Ectodermal cell (in vitro differentiated cells): ENCODE measurements around the gene ACAP3.

ENCODE experiments used
- H3K27ac ChIP-seq: 2 replicates; pipeline ENCODE4 v1.7.0; 2013; ENCODE audit warnings: mild to moderate bottlenecking, low read depth, low read length; ENCODE audit not compliant: insufficient read depth, poor library complexity, severe bottlenecking
- H3K27me3 ChIP-seq: 2 replicates; pipeline ENCODE4 v1.7.0; 2013; ENCODE audit warnings: mild to moderate bottlenecking, low read length; ENCODE audit not compliant: insufficient read depth, control insufficient read depth, poor library complexity, severe bottlenecking
- H3K36me3 ChIP-seq: one replicate; pipeline ENCODE4 v1.7.0; 2013; ENCODE audit warnings: low read length; ENCODE audit not compliant: control insufficient read depth, insufficient read depth
- H3K4me1 ChIP-seq: one replicate; pipeline ENCODE4 v1.7.0; 2013; ENCODE audit warnings: low read length; ENCODE audit not compliant: control insufficient read depth, insufficient read depth
- H3K4me3 ChIP-seq: 2 replicates; pipeline ENCODE4 v1.7.0; 2013; ENCODE audit warnings: low read depth, low read length, control low read depth; ENCODE audit not compliant: insufficient read depth
- H3K9me3 ChIP-seq: 2 replicates; pipeline ENCODE4 v1.7.0; 2013; ENCODE audit warnings: mild to moderate bottlenecking, low read length, moderate library complexity; ENCODE audit not compliant: control insufficient read depth
- WGBS, 2 experiments: methylation state at CpG; one replicate each; pipeline ENCODE4 v1.1.7; 2013; ENCODE audit warnings: missing lambda C conversion rate in 2 of 2; 5-methylcytosine and 5-hydroxymethylcytosine counted together

Gene ACAP3

GRCh38 chr1:1291548-1292441, 15.9 kb downstream of the ACAP3 start:
- H3K36me3 ChIP-seq = no peaks in the 10 kb centered on the region
- H3K27ac ChIP-seq = no peak overlapping the region
- no peak overlapping the region for H3K4me3 ChIP-seq
- 64 to 65% methylated on average over 45 of the region's 45 CpGs for WGBS, 2 experiments
- no peaks in the 10 kb centered on the region for H3K9me3 ChIP-seq
- H3K4me1 ChIP-seq = no peaks in the 10 kb centered on the region
- no peaks in the 10 kb centered on the region for H3K27me3 ChIP-seq

- Histone ChIP-seq H3K36me3 (no peaks in the 10 kb centered on the region), H3K4me3 (no peak overlapping the region), H3K9me3 (no peaks in the 10 kb centered on the region), H3K27ac (no peak overlapping the region), H3K4me1 (no peaks in the 10 kb centered on the region), H3K27me3 (no peaks in the 10 kb centered on the region)
- 88 to 89% methylated on average over 28 of the region's 28 CpGs for WGBS, 2 experiments
These were observed 16.7 kb downstream of the ACAP3 start for GRCh38 chr1:1291023-1291528.

GRCh38 chr1:1290238-1290731, 17.4 kb downstream of the ACAP3 start:
- Histone ChIP-seq H3K9me3 (no peaks in the 10 kb centered on the region), H3K27me3 (no peaks in the 10 kb centered on the region), H3K27ac (no peak overlapping the region), H3K4me3 (no peak overlapping the region), H3K4me1 (no peaks in the 10 kb centered on the region), H3K36me3 (no peaks in the 10 kb centered on the region)
- WGBS, 2 experiments = 71 to 72% methylated on average over 15 of the region's 15 CpGs

- Histone ChIP-seq H3K36me3 (no peaks in the 10 kb centered on the region), H3K4me3 (no peak overlapping the region), H3K4me1 (no peaks in the 10 kb centered on the region), H3K27ac (no peak overlapping the region), H3K27me3 (no peaks in the 10 kb centered on the region), H3K9me3 (no peaks in the 10 kb centered on the region)
- whole genome bisulfite sequencing, 2 experiments = 92 to 93% methylated on average over 46 of the region's 46 CpGs
These were observed 20.2 kb downstream of the ACAP3 start for GRCh38 chr1:1287288-1288110.

GRCh38 chr1:1286313-1287261, 21.1 kb downstream of the ACAP3 start:
- no peaks in the 10 kb centered on the region for H3K36me3 ChIP-seq
- H3K4me3 ChIP-seq = no peak overlapping the region
- H3K9me3 ChIP-seq = no peaks in the 10 kb centered on the region
- H3K27ac ChIP-seq = no peak overlapping the region
- WGBS, 2 experiments = 86 to 90% methylated on average over 50 of the region's 50 CpGs
- no peaks in the 10 kb centered on the region for H3K27me3 ChIP-seq
- no peaks in the 10 kb centered on the region for H3K4me1 ChIP-seq

- no peak overlapping the region for H3K27ac ChIP-seq
- H3K4me3 ChIP-seq = no peak overlapping the region
- H3K36me3 ChIP-seq = no peaks in the 10 kb centered on the region
- H3K27me3 ChIP-seq = no peaks in the 10 kb centered on the region
- H3K9me3 ChIP-seq = no peaks in the 10 kb centered on the region
- H3K4me1 ChIP-seq = no peaks in the 10 kb centered on the region
- WGBS, 2 experiments = 88 to 90% methylated on average over 37 of the region's 37 CpGs
These were observed 22.0 kb downstream of the ACAP3 start for GRCh38 chr1:1285611-1286311.

- WGBS, 2 experiments = 91 to 92% methylated on average over 22 of the region's 22 CpGs
- Histone ChIP-seq H3K4me3 (no peak overlapping the region), H3K9me3 (no peaks in the 10 kb centered on the region), H3K4me1 (no peaks in the 10 kb centered on the region), H3K27me3 (no peaks in the 10 kb centered on the region), H3K27ac (no peak overlapping the region), H3K36me3 (no peaks in the 10 kb centered on the region)
These were observed 22.6 kb downstream of the ACAP3 start for GRCh38 chr1:1285102-1285571.

- Histone ChIP-seq H3K36me3 (no peaks in the 10 kb centered on the region), H3K4me3 (no peak overlapping the region), H3K9me3 (no peaks in the 10 kb centered on the region), H3K27me3 (no peaks in the 10 kb centered on the region), H3K27ac (no peak overlapping the region), H3K4me1 (no peaks in the 10 kb centered on the region)
- 93 to 94% methylated on average over 29 of the region's 32 CpGs for WGBS, 2 experiments
These were observed 23.3 kb downstream of the ACAP3 start for GRCh38 chr1:1284221-1285101.
